PC-9 (cell line): Measurements from ENCODE around the gene ESR1. TPM values are rescaled to one million over a fixed set of nuclear protein-coding genes. Genes with fewer than 3 reads are reported as not detected.

ENCODE experiments used
- BruUV-seq: library from RNA; stranded (reverse); fragments of 400-500 nt; replicated peaks from 2 replicates; lab custom pipeline; 2021; lab: Mats Ljungman, UMichigan
- CTCF ChIA-PET: fragments of 300-600 bp; sonication (Branson Sonifier 250); formaldehyde crosslinking; loops from one replicate; lab custom pipeline; 2022; ENCODE audit warnings: antibody characterized with exemption; lab: Charles Lee
- POLR2A ChIA-PET: fragments of 300-600 bp; sonication (Branson Sonifier 250); formaldehyde crosslinking; loops from one replicate; lab custom pipeline; 2022; ENCODE audit warnings: antibody characterized with exemption; ENCODE audit not compliant: unreplicated experiment; lab: Charles Lee
- DNase-seq, 2 experiments: peaks; one replicate each; pipeline versions ENCODE4 v3.0.0 to v3.0.0-alpha.2; 2015 to 2022; ENCODE audit warnings: mixed read lengths in 1 of 2
- H2AFZ ChIP-seq: fragments of 200-600 bp; sonication (generic); 2 replicates; pipeline ENCODE4 v1.8.1; 2017; ENCODE audit warnings: antibody characterized with exemption
- H3F3A ChIP-seq: fragments of 200-600 bp; sonication (generic); 2 replicates; pipeline ENCODE4 v1.8.1; 2017; ENCODE audit warnings: antibody characterized with exemption, mild to moderate bottlenecking, low read depth; ENCODE audit not compliant: insufficient read depth
- H3K27ac ChIP-seq: fragments of 200-600 bp; sonication (generic); 2 replicates; pipeline ENCODE4 v1.6.1; 2016; ENCODE audit warnings: mixed run types
- H3K27me3 ChIP-seq: fragments of 200-600 bp; sonication (generic); 2 replicates; pipeline ENCODE4 v1.6.1; 2016; ENCODE audit warnings: low read depth, mixed run types; ENCODE audit not compliant: insufficient read depth
- H3K36me3 ChIP-seq: fragments of 200-600 bp; sonication (generic); 2 replicates; pipeline ENCODE4 v1.6.1; 2016; ENCODE audit warnings: low read depth, mixed run types
- H3K4me1 ChIP-seq: fragments of 200-600 bp; sonication (generic); replicated peaks from 2 replicates; pipeline ENCODE4 v1.6.1; 2016; ENCODE audit warnings: mixed run types; ENCODE audit not compliant: insufficient read depth
- H3K4me2 ChIP-seq: fragments of 200-600 bp; sonication (generic); 2 replicates; pipeline ENCODE4 v1.6.1; 2017; ENCODE audit warnings: mixed run types
- H3K4me3 ChIP-seq: fragments of 200-600 bp; sonication (generic); 2 replicates; pipeline ENCODE4 v1.6.1; 2016; ENCODE audit warnings: mixed run types
- H3K79me2 ChIP-seq: fragments of 200-600 bp; sonication (generic); 2 replicates; pipeline ENCODE4 v1.6.1; 2017; ENCODE audit warnings: low read depth, mixed run types
- H3K9me2 ChIP-seq: fragments of 200-600 bp; sonication (generic); 2 replicates; pipeline ENCODE4 v1.8.1; 2017; ENCODE audit warnings: mild to moderate bottlenecking; ENCODE audit not compliant: insufficient read depth
- H3K9me3 ChIP-seq: fragments of 200-600 bp; sonication (generic); 2 replicates; pipeline ENCODE4 v1.8.1; 2016; ENCODE audit warnings: low read depth; ENCODE audit not compliant: insufficient read depth
- H4K20me1 ChIP-seq: fragments of 200-600 bp; sonication (generic); 2 replicates; pipeline ENCODE4 v1.8.1; 2017; ENCODE audit not compliant: insufficient read depth
- EZH2 ChIP-seq: fragments of 200-600 bp; sonication (generic); IDR thresholded peaks from 2 replicates; pipeline ENCODE4 v1.8.0; 2017; ENCODE audit warnings: antibody characterized with exemption, low read depth
- intact Hi-C: fragments of 100-400 bp; cut with micrococcal nuclease; formaldehyde crosslinking; loops from one replicate; pipeline ENCODE4 v1.10.0; 2022; ENCODE audit not compliant: unreplicated experiment
- total RNA-seq: library from RNA; stranded (reverse); gene quantifications from 2 replicates; pipeline ENCODE4 v1.2.3, GENCODE V29; 2021
- TF ChIP-seq, protein P1 (sequence below): fragments of 200-600 bp; sonication (generic); conservative IDR thresholded peaks from 2 replicates; pipeline ENCODE4 v1.6.1; 2017; ENCODE audit warnings: mixed run types, antibody characterized with exemption, mild to moderate bottlenecking, moderate library complexity

Gene ESR1
- total RNA-seq, 1 experiment from 2014 or later = 1.5 TPM

DNA sequence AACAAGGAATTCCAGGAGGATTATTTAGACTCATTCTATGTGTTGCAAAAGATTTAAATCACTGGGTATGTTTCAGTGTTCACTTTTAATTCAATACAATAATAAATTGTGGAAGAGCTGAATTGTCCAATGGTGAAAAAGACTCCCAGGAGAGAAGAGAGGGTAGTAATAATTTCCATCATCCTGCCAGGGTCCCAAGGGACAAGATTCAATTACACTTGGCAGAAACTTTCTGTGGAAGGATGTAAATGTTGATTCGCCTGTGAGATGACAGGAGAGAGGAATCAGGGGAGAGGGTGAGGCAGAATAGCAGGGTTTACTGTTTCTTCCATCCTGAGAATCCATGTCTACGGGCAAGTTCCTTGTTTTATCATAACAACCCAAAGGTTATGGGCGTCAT, 342.7 kb downstream of the ESR1 start:
- no peak overlapping the region for H3K4me3 ChIP-seq
- no peaks in the 10 kb centered on the region for H3F3A ChIP-seq
- H3K9me2 ChIP-seq = no peaks in the 10 kb centered on the region
- no peaks in the 10 kb centered on the region for H4K20me1 ChIP-seq
- TF ChIP-seq, protein P1, sequence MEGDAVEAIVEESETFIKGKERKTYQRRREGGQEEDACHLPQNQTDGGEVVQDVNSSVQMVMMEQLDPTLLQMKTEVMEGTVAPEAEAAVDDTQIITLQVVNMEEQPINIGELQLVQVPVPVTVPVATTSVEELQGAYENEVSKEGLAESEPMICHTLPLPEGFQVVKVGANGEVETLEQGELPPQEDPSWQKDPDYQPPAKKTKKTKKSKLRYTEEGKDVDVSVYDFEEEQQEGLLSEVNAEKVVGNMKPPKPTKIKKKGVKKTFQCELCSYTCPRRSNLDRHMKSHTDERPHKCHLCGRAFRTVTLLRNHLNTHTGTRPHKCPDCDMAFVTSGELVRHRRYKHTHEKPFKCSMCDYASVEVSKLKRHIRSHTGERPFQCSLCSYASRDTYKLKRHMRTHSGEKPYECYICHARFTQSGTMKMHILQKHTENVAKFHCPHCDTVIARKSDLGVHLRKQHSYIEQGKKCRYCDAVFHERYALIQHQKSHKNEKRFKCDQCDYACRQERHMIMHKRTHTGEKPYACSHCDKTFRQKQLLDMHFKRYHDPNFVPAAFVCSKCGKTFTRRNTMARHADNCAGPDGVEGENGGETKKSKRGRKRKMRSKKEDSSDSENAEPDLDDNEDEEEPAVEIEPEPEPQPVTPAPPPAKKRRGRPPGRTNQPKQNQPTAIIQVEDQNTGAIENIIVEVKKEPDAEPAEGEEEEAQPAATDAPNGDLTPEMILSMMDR = no peak
- TF ChIP-seq EZH2 = no peak
- H3K79me2 ChIP-seq = no peaks in the 10 kb centered on the region
- no peaks in the 10 kb centered on the region for H3K4me1 ChIP-seq
- H2AFZ ChIP-seq = no peak overlapping the region
- CTCF ChIA-PET = no interaction called here
- intact Hi-C loops = no loop called here
- H3K4me2 ChIP-seq = no peak overlapping the region
- POLR2A ChIA-PET = no interaction called here
- H3K36me3 ChIP-seq = no peaks in the 10 kb centered on the region
- no TSS peak for BruUV-seq
- no peak for DNase-seq
- no peak overlapping the region for H3K27ac ChIP-seq
- no peaks in the 10 kb centered on the region for H3K27me3 ChIP-seq
- H3K9me3 ChIP-seq = no peaks in the 10 kb centered on the region

DNA sequence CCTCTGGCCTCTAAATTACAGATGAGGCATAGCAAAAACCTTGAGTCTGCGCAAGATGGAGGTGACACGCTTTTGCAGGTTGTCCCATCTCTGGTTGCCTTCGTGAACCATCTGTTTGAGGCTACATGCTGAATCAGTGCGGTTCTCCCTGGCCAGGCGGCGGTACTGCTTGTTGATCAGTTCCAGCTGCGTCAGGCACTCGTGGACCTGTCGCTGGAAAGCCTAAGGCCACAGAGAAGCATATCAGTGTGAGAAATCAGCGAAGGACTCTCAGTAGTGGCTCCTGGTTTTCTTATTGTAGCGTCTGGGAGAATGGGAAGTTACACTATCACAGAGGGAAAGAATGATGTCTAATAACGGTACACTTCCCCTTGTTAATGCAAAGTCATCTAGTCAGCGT, 344.4 kb downstream of the ESR1 start:
- Histone ChIP-seq H3K4me2 (no peak overlapping the region), H3K27me3 (no peaks in the 10 kb centered on the region), H3K4me1 (no peaks in the 10 kb centered on the region), H3K79me2 (no peaks in the 10 kb centered on the region), H3K4me3 (no peak overlapping the region), H3K9me3 (no peaks in the 10 kb centered on the region), H2AFZ (no peak overlapping the region), H3K27ac (no peak overlapping the region), H3F3A (no peaks in the 10 kb centered on the region), H3K36me3 (no peaks in the 10 kb centered on the region), H3K9me2 (no peaks in the 10 kb centered on the region), H4K20me1 (no peaks in the 10 kb centered on the region)
- DNase-seq = no peak
- BruUV-seq = no TSS peak
- ChIA-PET CTCF (no interaction called here), POLR2A (no interaction called here)
- intact Hi-C loops = no loop called here
- no peak for TF ChIP-seq EZH2
- TF ChIP-seq, protein P1 = no peak

GRCh38 chr6:152154559-152155356, 347.3 kb downstream of the ESR1 start:
- H3K36me3 ChIP-seq = no peaks in the 10 kb centered on the region
- no peak overlapping the region for H3K4me3 ChIP-seq
- no peaks in the 10 kb centered on the region for H3K27me3 ChIP-seq
- no peaks in the 10 kb centered on the region for H3K9me2 ChIP-seq
- TF ChIP-seq, protein P1 = no peak
- no peak for TF ChIP-seq EZH2
- ChIA-PET POLR2A (no interaction called here), CTCF (no interaction called here)
- H3K4me1 ChIP-seq = no peaks in the 10 kb centered on the region
- 0 out of 2 replicates have a peak overlapping the region, but pooled peaks have one; percentile 11 for H2AFZ ChIP-seq
- no peaks in the 10 kb centered on the region for H3F3A ChIP-seq
- intact Hi-C loops = no loop called here
- BruUV-seq = no TSS peak
- no peaks in the 10 kb centered on the region for H4K20me1 ChIP-seq
- H3K4me2 ChIP-seq = no peak overlapping the region
- no peaks in the 10 kb centered on the region for H3K79me2 ChIP-seq
- DNase-seq = no peak
- no peaks in the 10 kb centered on the region for H3K9me3 ChIP-seq
- no peak overlapping the region for H3K27ac ChIP-seq
